K562 (cell line): ENCODE results near the gene ARHGAP28.

Experiments
- ATF2 ChIP-seq: sonication (generic); formaldehyde crosslinking; IDR thresholded peaks from 2 replicates; pipeline ENCODE4 v1.8.1; 2022; ENCODE audit warnings: missing genetic modification reagents
- EWSR1 ChIP-seq: fragments of 450-650 bp; IDR thresholded peaks from 2 replicates; pipeline ENCODE4 v1.6.1; 2018; ENCODE audit warnings: borderline replicate concordance, mild to moderate bottlenecking, low read depth, moderate library complexity; ENCODE audit not compliant: partially characterized antibody
- GABPB1 ChIP-seq: sonication (generic); formaldehyde crosslinking; IDR thresholded peaks from 2 replicates; pipeline ENCODE4 v1.8.0; 2022; ENCODE audit warnings: mild to moderate bottlenecking, missing genetic modification reagents
- GATAD2B ChIP-seq: fragments of 450-650 bp; IDR thresholded peaks from 2 replicates; pipeline ENCODE4 v1.6.1; 2017; ENCODE audit warnings: mild to moderate bottlenecking, borderline replicate concordance
- NRF1 ChIP-seq, 2 experiments: fragments of 450-650 bp; IDR thresholded peaks in 1 of 2; conservative IDR thresholded peaks in 1 of 2; 2 replicates each; pipeline ENCODE4 v1.6.1; 2014; ENCODE audit warnings: mild to moderate bottlenecking in 2 of 2
- SMARCB1 ChIP-seq: IDR thresholded peaks from 2 replicates; pipeline ENCODE4 v1.6.1; 2011; ENCODE audit warnings: improper control_type of control experiment, low read depth; ENCODE audit not compliant: insufficient read length
- TF ChIP-seq, protein P1 (sequence below): fragments of 450-650 bp; formaldehyde crosslinking; IDR thresholded peaks from 2 replicates; pipeline ENCODE4 v1.4.0; 2022; ENCODE audit warnings: mild to moderate bottlenecking, moderate library complexity
- TF ChIP-seq, protein P2 (sequence below), 2 experiments: fragments of 450-650 bp in 1 of 2; IDR thresholded peaks; 2 replicates each; pipeline ENCODE4 v1.6.1; 2011 to 2017; ENCODE audit warnings: low read depth in 2 of 2, antibody characterized with exemption in 1 of 2, borderline replicate concordance in 1 of 2, low read length in 1 of 2, mild to moderate bottlenecking in 1 of 2, mixed read lengths in 1 of 2; ENCODE audit not compliant: control insufficient read depth in 1 of 2

- TF ChIP-seq GABPB1 (CRISPR knock-in tag) (no peak), ATF2 (CRISPR knock-in tag) (no peak), SMARCB1 (no peak), GATAD2B (no peak), EWSR1 (no peak), NRF1 (conservative IDR thresholded peaks at IDR 0.05 in 1 of 2, IDR thresholded peaks at IDR 0.05 in 1 of 2) (no peak)
- TF ChIP-seq, protein P1, sequence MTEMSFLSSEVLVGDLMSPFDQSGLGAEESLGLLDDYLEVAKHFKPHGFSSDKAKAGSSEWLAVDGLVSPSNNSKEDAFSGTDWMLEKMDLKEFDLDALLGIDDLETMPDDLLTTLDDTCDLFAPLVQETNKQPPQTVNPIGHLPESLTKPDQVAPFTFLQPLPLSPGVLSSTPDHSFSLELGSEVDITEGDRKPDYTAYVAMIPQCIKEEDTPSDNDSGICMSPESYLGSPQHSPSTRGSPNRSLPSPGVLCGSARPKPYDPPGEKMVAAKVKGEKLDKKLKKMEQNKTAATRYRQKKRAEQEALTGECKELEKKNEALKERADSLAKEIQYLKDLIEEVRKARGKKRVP (CRISPR knock-in tag) = no peak
- TF ChIP-seq, protein P2, sequence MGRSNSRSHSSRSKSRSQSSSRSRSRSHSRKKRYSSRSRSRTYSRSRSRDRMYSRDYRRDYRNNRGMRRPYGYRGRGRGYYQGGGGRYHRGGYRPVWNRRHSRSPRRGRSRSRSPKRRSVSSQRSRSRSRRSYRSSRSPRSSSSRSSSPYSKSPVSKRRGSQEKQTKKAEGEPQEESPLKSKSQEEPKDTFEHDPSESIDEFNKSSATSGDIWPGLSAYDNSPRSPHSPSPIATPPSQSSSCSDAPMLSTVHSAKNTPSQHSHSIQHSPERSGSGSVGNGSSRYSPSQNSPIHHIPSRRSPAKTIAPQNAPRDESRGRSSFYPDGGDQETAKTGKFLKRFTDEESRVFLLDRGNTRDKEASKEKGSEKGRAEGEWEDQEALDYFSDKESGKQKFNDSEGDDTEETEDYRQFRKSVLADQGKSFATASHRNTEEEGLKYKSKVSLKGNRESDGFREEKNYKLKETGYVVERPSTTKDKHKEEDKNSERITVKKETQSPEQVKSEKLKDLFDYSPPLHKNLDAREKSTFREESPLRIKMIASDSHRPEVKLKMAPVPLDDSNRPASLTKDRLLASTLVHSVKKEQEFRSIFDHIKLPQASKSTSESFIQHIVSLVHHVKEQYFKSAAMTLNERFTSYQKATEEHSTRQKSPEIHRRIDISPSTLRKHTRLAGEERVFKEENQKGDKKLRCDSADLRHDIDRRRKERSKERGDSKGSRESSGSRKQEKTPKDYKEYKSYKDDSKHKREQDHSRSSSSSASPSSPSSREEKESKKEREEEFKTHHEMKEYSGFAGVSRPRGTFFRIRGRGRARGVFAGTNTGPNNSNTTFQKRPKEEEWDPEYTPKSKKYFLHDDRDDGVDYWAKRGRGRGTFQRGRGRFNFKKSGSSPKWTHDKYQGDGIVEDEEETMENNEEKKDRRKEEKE (IDR thresholded peaks at IDR 0.05; ENCODE audit: borderline replicate concordance in 1 of 2, control insufficient read depth in 1 of 2, low read depth in 2 of 2, low read length in 1 of 2) = no peak
Observed at GRCh38 chr18:6810191-6810590, 80.7 kb downstream of the ARHGAP28 start.
